GM03348 (cell line): ENCODE measurements around the gene SLC49A3.
A peak's percentile ranks its signal among the peaks of the same experiment; 100 is the strongest.
"Not testable (repeated sequence)": the region's sequence is repeated elsewhere in the genome, so short reads cannot be mapped to it uniquely, and the experiment has no call there.

Experiments used
- DNase-seq: peaks from one replicate; pipeline ENCODE4 v3.0.0; 2012; ENCODE audit warnings: low spot score

The SLC49A3 gene

GRCh38 chr4:702618-703048 lies 13.7 kb upstream of the SLC49A3 start:
- no peak for DNase-seq

- no peak for DNase-seq
Measured at GRCh38 chr4:700587-701264, 11.8 kb upstream of the SLC49A3 start.

- DNase-seq, result no peak
Measured at GRCh38 chr4:699816-700580, 11.0 kb upstream of the SLC49A3 start.

- DNase-seq, result not testable (repeated sequence)
Measured at GRCh38 chr4:694341-694940, 5.5 kb upstream of the SLC49A3 start.

GRCh38 chr4:692771-693554 lies 4.0 kb upstream of the SLC49A3 start:
- no peak for DNase-seq

- DNase-seq, result no peak
Measured at GRCh38 chr4:689723-690122, 772 bp upstream of the SLC49A3 start.

GRCh38 chr4:687971-688853 lies 739 bp downstream of the SLC49A3 start:
- no peak for DNase-seq

- peak; percentile 96 for DNase-seq
Measured at GRCh38 chr4:687048-687970, 1.6 kb downstream of the SLC49A3 start.

GRCh38 chr4:686413-687040 lies 2.4 kb downstream of the SLC49A3 start:
- no peak for DNase-seq

GRCh38 chr4:685679-686412 lies 3.1 kb downstream of the SLC49A3 start:
- DNase-seq, result no peak

- no peak for DNase-seq
Measured at GRCh38 chr4:684623-685327, 4.2 kb downstream of the SLC49A3 start.

- DNase-seq, result peak; percentile 79
Measured at GRCh38 chr4:683982-684622, 4.8 kb downstream of the SLC49A3 start.

GRCh38 chr4:683247-683897 lies 5.6 kb downstream of the SLC49A3 start:
- DNase-seq, result no peak

- DNase-seq, result no peak
Measured at GRCh38 chr4:682490-683172, 6.3 kb downstream of the SLC49A3 start.

GRCh38 chr4:681736-682451 lies 7.1 kb downstream of the SLC49A3 start:
- no peak for DNase-seq
